Erythroblast (primary cell): ENCODE data around the gene DCUN1D3.

Experiments used
- GATA1 ChIP-seq: IDR thresholded peaks from 2 replicates; pipeline ENCODE4 v1.6.1; 2011; ENCODE audit warnings: low read depth, mild to moderate bottlenecking, control low read depth, low read length, moderate library complexity
- POLR2A ChIP-seq: IDR thresholded peaks from 2 replicates; pipeline ENCODE4 v1.6.1; 2011; ENCODE audit warnings: mild to moderate bottlenecking, low read length

DNA sequence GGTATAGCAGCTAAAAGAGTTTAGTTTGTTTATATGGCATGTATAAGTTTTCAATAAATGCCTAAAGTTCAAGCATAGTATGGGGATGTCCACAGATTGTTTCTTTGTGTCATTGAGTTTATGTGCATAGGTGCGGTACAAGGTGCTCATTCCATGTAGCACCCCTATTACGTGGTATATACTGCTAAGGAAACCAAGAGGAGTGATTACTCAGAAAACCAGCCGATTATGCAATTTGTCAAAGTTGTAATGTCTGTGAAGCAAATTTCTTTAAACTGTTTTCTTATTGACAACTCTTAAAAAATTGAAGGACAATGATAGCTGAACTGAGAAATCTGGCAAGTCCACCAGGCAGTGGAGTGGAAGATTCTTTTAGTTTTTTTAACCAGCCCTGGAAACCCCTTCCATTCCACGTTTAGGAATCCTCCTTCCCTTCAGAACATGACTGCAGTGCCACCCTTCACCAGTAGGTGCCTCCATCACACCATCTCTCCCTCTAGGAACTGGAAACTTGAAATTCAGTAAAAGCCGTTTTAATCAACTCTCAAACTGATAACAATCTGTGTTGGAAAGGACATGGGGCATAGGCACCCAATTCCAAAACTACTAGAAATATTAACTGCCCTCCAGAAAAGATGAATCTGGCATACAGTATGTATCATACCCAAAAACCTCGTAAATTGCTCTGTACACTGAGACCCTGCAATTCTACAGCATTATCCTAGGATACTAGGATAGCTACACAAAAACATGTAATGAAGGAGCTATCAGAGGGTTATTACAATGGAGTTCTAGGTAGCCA lies 50.4 kb downstream of the DCUN1D3 start:
- no peak for TF ChIP-seq POLR2A
- no peak for TF ChIP-seq GATA1
